ENCODE results near the gene TMEM201.

The TMEM201 gene

GRCh38 chr1:9652379-9653209 lies 63.9 kb downstream of the TMEM201 start:
- DNase-seq (ENCODE audit: extremely low read depth in 1 of 2, low read depth in 1 of 2) = peak in 1 of 2 donors; percentile 55

DNA sequence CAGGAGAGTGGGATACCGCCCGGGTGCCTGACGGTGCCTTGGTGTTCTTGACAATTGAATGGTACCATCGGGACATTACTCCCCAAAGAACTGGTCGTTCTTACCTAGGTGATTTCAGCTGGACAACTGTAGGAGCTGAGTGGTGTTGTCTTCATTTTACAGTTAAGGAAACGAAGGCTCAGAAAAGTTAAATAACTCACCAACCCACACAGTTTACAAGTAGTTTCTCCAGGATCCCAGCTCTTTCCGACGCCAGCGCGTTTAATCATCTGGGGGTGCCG lies 64.4 kb downstream of the TMEM201 start:
- no peak for DNase-seq (ENCODE audit: extremely low read depth in 1 of 2, low read depth in 1 of 2)

DNA sequence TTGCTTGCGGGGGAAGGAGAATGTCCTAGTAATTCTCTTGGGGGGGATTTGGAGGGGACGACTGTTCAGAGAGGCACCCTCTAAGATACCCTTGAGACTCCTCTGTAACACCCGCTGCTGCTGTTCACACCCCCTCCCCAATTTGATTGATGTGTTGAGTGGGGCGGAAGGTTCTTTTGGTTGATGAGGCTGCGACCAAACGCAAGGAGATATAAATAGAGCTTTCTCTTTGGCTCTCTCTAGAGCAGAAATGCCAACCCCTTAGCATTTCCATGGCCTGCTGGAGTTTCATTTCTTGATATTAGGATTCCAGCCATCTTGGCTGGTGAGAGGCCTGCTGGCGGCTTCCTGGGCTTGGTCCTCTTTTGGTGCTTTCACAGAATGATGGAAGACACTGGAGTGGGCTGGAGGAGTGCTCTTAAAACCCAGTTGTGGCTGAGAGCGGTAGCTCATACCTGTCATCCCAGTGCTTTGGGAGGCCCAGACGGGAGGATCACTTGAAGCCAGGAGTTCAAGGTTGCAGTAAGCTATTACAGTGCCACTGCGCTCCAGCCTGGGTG lies 64.9 kb downstream of the TMEM201 start:
- DNase-seq (ENCODE audit: extremely low read depth in 1 of 2, low read depth in 1 of 2) = no peak

DNA sequence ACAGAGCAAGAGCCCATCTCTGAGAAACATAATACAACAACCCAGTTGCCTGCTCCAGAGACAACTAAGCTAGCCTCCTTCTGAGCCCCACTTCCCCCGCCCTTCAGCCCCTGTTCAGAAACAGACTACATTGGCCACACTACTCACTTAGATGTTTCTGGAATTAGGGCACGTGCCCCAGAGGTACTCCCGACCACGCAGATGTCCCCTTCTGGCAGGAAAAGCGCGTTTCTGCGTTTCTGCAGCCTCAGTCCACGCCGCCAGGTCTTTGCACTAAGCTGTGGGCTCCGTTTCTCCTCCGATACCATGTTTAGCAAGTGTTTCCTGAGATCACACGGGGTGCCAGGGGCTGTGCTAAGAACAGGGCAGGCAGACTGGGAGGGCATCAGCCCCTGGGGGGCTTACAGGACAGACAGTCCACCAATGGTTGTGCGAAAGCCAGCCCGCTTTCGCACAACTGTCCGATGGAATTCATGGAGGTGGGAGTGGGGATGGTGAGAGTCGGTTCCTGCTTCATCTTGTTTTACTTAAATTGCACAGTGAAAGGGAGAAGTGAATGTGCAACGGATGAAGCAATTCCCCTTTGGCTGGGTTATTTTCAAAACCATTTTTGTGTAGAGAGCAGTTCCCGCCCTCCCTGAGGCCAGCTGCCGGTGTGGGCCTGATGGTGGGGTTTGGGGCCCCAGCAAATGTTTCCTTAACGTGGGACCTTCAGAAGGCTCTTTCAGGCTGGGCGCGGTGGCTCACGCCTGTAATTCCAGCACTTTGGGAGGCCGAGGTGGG lies 65.5 kb downstream of the TMEM201 start:
- DNase-seq (ENCODE audit: extremely low read depth in 1 of 2, low read depth in 1 of 2) = no peak

GRCh38 chr1:9654834-9655723 lies 66.4 kb downstream of the TMEM201 start:
- DNase-seq (ENCODE audit: extremely low read depth in 1 of 2, low read depth in 1 of 2) = no peak

DNA sequence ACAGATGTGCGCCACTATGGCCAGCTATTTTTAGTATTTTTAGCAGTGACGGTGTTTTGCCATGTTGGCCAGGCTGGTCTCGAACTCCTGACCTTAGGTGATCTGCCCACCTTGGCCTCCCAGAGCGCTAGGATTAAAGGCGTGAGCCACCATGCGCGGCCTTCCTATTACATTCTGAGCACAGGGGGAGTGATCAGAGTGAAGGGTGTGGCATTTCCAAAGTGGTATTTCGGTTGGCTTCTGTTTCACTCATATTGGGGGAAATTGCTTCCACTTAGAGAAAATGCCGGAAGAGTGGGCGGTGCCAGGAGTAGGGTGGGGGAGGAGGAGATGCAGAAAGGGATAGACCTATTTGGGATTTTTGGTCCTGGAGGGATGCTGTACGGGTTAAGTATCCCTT lies 67.1 kb downstream of the TMEM201 start:
- DNase-seq (ENCODE audit: extremely low read depth in 1 of 2, low read depth in 1 of 2) = no peak

GRCh38 chr1:9657521-9658032 lies 68.9 kb downstream of the TMEM201 start:
- no peak for DNase-seq (ENCODE audit: extremely low read depth in 1 of 2, low read depth in 1 of 2)

DNA sequence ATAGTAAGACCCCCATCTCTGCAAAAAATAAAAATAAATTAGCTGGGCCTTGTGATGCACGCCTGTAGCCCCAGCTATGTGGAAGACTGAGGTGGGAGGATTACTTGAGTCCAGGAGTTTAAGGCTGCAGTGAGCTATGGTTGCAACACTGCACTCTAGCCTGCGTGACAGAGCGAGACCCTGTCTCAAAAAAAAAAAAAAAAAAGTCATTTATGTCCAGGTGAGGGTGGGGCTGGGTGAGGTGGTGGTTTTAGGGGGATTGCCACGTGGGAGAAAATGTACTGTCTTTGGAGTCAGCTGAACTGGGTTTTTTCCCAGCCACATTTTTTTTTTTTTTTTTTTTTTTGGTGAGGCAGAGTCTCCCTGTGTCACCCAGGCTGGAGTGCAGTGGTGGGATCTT lies 69.5 kb downstream of the TMEM201 start:
- no peak for DNase-seq (ENCODE audit: extremely low read depth in 1 of 2, low read depth in 1 of 2)

GRCh38 chr1:9659328-9659727 lies 70.6 kb downstream of the TMEM201 start:
- DNase-seq (ENCODE audit: extremely low read depth in 1 of 2, low read depth in 1 of 2) = no peak

DNA sequence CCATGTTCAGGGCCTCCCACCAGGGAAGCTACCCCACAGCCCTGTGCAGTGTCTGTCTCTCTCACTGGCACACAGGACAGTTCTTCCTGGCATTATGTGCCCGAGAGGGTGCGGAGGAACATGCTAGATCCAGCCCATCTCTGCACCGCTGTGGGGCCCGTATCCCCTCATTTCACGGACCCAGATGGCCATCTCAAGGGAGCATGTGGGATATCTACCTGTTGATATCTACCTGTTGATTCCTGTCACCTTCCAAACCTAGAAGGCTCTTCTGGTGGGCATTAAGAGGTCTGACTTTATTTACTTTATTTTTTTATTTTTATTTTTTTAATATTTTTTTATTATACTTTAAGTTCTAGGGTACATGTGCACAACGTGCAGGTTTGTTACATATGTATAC lies 74.5 kb downstream of the TMEM201 start:
- no peak for DNase-seq (ENCODE audit: extremely low read depth in 1 of 2, low read depth in 1 of 2)
